ENCODE measurements around the gene PDZD7.

The PDZD7 gene

DNA sequence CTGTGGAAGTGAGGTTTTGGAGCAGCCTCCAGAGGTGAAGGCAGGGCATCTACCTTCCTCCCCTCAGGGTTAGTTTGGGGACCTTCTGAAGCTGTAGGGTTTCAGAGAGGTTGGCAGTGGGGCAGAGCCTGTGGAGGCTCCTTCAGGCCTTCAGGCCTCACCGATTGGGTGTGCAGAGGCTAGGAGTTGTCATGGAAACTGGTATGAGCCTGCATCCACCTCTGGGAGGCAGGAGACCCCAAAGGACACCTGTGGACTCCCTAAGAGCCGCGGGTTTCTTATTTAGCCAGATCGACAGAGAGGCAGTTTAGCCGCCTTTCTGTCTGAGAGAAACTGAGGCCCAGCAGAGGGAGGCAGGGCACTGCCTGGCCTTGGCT, 29.3 kb downstream of the PDZD7 start:
- TF ChIP-seq, protein P1, sequence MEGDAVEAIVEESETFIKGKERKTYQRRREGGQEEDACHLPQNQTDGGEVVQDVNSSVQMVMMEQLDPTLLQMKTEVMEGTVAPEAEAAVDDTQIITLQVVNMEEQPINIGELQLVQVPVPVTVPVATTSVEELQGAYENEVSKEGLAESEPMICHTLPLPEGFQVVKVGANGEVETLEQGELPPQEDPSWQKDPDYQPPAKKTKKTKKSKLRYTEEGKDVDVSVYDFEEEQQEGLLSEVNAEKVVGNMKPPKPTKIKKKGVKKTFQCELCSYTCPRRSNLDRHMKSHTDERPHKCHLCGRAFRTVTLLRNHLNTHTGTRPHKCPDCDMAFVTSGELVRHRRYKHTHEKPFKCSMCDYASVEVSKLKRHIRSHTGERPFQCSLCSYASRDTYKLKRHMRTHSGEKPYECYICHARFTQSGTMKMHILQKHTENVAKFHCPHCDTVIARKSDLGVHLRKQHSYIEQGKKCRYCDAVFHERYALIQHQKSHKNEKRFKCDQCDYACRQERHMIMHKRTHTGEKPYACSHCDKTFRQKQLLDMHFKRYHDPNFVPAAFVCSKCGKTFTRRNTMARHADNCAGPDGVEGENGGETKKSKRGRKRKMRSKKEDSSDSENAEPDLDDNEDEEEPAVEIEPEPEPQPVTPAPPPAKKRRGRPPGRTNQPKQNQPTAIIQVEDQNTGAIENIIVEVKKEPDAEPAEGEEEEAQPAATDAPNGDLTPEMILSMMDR (IDR thresholded peaks at IDR 0.05; ENCODE audit: control insufficient read depth, extremely low read depth, insufficient read depth): no peak
- no peak for DNase-seq (ENCODE audit: low read depth)
- no peak overlapping the region for H3K4me3 ChIP-seq (ENCODE audit: low read depth, low read length)

DNA sequence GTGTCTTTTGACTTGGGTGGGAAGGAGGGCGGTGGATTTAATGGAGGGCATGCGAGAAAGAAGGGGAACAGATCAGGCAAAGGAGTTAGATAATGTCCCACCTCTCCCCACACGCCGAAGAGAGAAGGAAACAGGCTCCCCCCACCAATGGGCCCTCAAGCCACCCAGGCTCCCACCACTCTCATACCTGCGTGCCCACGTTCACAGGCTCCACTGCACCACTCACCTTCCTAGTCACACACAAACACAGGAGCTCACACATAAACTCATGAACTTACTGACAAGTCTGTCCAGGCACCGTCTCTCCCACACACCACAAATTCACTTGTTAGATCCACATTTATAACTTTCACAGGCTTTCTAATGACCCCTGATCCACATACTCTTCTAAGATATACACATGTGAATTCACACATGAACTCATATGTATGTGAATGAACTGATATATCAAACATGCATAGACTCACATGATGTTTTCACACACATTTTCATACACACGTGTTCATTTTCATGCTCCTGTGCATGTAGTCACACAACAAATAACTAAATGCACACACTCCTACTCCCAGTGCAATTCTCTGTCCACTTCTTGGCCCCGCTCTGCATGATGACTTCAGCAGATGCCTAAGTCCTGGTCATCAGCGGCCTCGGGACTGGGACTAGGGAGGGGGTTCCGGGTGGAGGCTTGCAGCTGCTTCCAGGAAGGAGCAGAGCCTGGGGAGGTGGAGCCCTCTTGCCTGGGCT, 29.8 kb downstream of the PDZD7 start:
- peak overlapping the region; percentile 55 for H3K4me3 ChIP-seq (ENCODE audit: low read depth, low read length)

DNA sequence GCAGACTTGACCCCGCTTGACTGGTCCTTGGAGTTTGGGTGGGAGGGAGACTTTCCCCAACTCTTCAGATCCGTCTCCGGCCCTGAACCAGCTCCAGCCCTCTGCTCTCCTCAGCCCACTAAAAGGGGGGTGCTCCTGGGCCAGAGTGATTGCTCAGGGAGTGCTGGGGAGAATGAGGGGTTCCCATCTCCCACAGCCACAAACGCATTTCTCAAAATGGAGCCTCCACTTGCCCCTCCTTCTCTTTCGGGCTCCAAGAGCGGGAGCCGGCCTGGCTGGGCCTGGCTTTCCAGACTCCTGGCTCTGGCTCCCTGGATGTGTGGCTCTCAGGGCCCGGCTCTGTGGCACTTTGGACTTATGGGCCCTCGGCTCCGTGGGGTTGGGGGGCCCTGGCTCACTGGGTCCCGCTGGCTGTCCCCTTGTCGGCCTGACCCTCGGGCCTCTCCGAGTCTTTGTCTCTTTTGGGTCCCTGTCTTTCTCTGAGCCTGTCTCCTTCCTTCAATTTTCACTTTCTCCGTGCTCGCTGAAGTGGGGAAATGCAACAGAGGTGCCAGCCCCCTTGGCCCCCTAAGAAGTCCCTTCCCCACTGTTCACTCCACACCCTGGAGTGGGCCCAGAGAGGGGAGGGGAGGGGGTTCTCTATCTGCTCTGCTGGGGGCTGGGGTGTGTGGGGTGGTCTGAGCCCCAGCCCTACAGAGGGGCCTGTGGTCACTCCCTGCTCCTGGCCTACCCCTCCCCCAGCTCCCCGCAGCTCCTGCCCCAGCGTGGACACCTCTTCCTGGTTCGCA, 30.6 kb downstream of the PDZD7 start:
- peak overlapping the region; percentile 55 for H3K4me3 ChIP-seq (ENCODE audit: low read depth, low read length)
- DNase-seq (ENCODE audit: low read depth): no peak
- TF ChIP-seq, protein P1 (IDR thresholded peaks at IDR 0.05; ENCODE audit: control insufficient read depth, extremely low read depth, insufficient read depth): no peak

More for the DNA sequence above, 29.8 kb downstream of the PDZD7 start:
- DNase-seq (ENCODE audit: low read depth): no peak
- TF ChIP-seq, protein P1 (IDR thresholded peaks at IDR 0.05; ENCODE audit: control insufficient read depth, extremely low read depth, insufficient read depth): no peak

DNA sequence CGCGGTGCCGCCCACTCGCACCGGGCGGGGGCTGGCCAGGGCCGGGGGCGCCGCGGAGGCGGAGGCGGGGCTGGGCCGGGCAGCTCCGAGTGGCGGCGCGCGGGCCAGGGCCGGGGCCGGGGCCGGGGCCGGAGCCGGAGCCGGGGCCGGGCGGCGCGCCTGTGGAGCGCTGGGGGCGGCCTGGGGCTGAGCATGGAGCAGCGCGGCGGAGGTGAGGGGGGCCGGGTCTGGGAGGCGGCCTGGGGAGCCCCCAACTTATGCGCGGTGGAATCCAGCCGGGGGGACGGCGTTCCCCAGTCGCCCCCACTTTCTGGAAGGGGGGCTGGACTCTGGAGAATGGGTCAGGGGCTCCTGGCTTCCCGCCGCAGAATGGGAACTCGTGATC, 31.2 kb downstream of the PDZD7 start, which contains the start of gene LZTS2:
LZTS2 (plus strand) TSS at position 67 of the 385 bp plus-strand sequence. CDS start 2,731 bp downstream, outside the sequence.
- TF ChIP-seq, protein P1 (IDR thresholded peaks at IDR 0.05; ENCODE audit: control insufficient read depth, extremely low read depth, insufficient read depth): no peak
- peak within 1 kb of the TSS; percentile 62 for H3K4me3 ChIP-seq (ENCODE audit: low read depth, low read length)
- no peak for DNase-seq (ENCODE audit: low read depth)

DNA sequence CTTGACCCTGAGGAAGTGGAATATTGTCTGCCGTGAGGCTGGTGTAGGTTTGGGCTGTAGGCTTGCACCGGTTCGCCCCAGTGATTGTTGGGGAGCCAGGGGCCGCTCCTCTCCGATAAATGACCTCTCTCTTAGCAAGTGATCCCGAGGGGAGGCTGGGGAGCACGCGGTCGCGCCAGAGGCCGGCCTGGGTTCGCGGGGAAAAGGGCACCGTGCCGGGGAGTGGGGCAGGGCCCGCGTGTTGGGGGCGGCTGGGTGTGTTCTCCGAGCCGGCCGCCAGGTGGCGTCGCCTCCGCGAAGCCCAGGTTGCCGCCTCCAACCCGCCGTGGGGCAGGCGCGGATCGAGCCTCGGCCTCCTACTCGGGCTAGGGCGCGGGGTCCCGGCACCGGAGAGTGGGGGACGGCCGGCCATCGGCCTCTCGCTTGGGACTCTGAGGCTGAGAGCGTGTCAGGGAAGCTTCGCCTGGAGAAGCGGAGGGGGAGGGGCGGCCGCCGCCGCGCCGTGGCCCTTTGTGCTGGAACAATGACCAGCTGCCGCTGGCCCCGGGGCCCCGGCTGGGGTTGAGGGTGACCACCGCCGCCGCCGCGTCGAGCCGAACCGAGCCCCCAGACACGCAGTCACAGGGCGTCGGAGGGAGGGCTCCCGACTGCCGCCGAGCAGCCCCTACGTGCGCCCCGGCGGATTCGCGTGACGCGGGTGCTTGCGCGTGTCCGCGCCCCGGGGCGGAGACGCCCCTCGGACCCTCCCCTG, 31.8 kb downstream of the PDZD7 start:
- peak overlapping the region; percentile 62 for H3K4me3 ChIP-seq (ENCODE audit: low read depth, low read length)
- no peak for DNase-seq (ENCODE audit: low read depth)
- TF ChIP-seq, protein P1 (IDR thresholded peaks at IDR 0.05; ENCODE audit: control insufficient read depth, extremely low read depth, insufficient read depth): peak; percentile 68

DNA sequence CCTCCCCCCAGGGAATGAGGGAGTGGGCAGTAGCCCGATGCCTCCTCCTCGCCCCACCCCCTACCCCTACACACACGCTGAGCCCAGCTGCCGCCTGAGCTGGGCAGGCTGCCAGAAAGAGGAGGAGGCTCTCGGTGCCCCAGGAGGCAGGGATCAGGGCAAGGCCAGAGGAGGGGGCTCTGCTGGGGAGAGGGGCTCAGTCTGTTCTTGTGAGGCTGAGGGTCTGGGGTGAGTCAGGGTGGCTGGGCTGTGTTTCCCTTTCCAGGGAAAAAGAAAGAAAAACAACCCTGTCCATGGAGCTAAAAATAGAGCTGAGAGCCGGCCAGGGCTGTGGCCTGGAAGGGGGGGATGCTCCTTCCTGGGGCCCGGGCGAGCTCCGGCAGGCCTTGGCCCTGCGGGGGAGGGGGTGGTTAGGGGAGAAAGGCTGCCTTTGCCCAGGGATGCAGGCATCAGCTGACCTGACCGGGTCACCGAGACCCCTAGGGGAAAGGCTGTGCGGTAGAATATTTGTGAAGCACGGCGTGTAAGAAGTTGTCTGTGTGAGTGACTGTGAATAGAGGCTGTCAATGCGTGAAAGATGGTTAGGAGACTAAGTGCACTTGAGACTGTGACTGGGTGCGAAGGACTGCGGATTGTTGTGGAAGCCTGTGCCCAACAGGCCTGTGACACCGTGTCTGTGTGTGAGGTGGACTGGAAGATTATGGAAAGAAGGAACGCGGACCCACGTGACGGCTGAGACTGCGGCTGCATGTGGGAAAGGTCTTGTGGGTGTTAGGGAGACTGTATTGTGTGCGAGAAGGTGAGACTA, 32.5 kb downstream of the PDZD7 start:
- H3K4me3 ChIP-seq (ENCODE audit: low read depth, low read length): peak overlapping the region; percentile 62
- no peak for DNase-seq (ENCODE audit: low read depth)
- TF ChIP-seq, protein P1 (IDR thresholded peaks at IDR 0.05; ENCODE audit: control insufficient read depth, extremely low read depth, insufficient read depth): no peak
